ENCODE results near the gene TPPP3.
"Not testable (repeated sequence)": the region's sequence is repeated elsewhere in the genome, so short reads cannot be mapped to it uniquely, and the experiment has no call there.

The TPPP3 gene

GRCh38 chr16:67388591-67388990 lies 4.7 kb downstream of the TPPP3 start:
- DNase-seq = no peak

GRCh38 chr16:67388191-67388590 lies 5.1 kb downstream of the TPPP3 start:
- no peak for DNase-seq

GRCh38 chr16:67387479-67388079 lies 5.7 kb downstream of the TPPP3 start:
- no peak for DNase-seq

GRCh38 chr16:67386861-67387455 lies 6.3 kb downstream of the TPPP3 start:
- no peak for DNase-seq

GRCh38 chr16:67384778-67385510 lies 8.4 kb downstream of the TPPP3 start:
- no peak for DNase-seq

GRCh38 chr16:67383284-67383683 lies 10.0 kb downstream of the TPPP3 start:
- no peak for DNase-seq

GRCh38 chr16:67378642-67379041 lies 14.7 kb downstream of the TPPP3 start:
- no peak for DNase-seq

GRCh38 chr16:67376012-67376411 lies 17.3 kb downstream of the TPPP3 start:
- not testable (repeated sequence) for DNase-seq

- DNase-seq = no peak
Observed at GRCh38 chr16:67372664-67373063, 20.6 kb downstream of the TPPP3 start.

GRCh38 chr16:67370661-67371060 lies 22.6 kb downstream of the TPPP3 start:
- DNase-seq = no peak

- DNase-seq = no peak
Observed at GRCh38 chr16:67364600-67365235, 28.6 kb downstream of the TPPP3 start.

GRCh38 chr16:67361038-67361437 lies 32.3 kb downstream of the TPPP3 start:
- DNase-seq = no peak

GRCh38 chr16:67359540-67360269 lies 33.6 kb downstream of the TPPP3 start:
- DNase-seq = not testable (repeated sequence)

GRCh38 chr16:67357561-67357960 lies 35.7 kb downstream of the TPPP3 start:
- no peak for DNase-seq

GRCh38 chr16:67356396-67356795 lies 36.9 kb downstream of the TPPP3 start:
- DNase-seq = no peak

GRCh38 chr16:67352463-67352862 lies 40.8 kb downstream of the TPPP3 start:
- DNase-seq = not testable (repeated sequence)

GRCh38 chr16:67350324-67350723 lies 43.0 kb downstream of the TPPP3 start:
- no peak for DNase-seq

- no peak for DNase-seq
Observed at GRCh38 chr16:67349172-67349571, 44.1 kb downstream of the TPPP3 start.

- DNase-seq = no peak
Observed at GRCh38 chr16:67346341-67346740, 47.0 kb downstream of the TPPP3 start.

- DNase-seq = no peak
Observed at GRCh38 chr16:67345401-67345800, 47.9 kb downstream of the TPPP3 start.

GRCh38 chr16:67342616-67343015 lies 50.7 kb downstream of the TPPP3 start:
- DNase-seq = no peak

GRCh38 chr16:67341250-67341649 lies 52.0 kb downstream of the TPPP3 start:
- no peak for DNase-seq

All from stimulated activated CD4-positive, alpha-beta T cell treated with anti-CD3 and anti-CD28 coated beads, Interleukin-2, amount 100 ng/mL, for 24 hours (primary cell).